Measurements from ENCODE around the gene LAMA5.

DNA sequence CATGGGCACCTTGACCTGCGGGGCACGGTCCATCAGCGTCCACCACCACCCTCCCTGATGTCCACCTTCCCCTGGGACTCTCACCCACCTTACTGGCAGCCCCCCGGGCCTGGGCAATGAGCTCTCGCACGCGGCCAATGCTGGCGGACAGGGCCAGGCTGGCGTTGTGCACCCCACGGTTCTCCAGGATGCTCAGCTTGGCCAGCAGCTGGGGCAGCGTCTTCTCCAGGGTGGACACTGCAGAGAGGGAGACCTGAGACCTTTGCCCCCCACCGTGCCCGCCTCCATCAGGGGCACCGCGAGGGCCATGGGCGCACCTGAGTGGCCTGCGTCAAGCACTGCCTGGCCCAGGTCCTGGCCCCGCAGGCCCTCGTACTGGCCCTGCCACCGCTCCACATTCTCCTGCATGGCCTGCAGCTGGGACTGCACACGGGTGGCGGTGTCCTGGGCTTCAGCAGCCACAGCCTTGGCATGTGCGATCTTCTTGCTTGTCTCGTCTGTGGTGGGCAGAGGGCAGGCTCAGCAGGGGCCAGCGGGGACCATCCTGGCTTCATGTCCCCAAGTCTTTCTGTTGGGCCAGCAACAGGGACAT, 52.3 kb downstream of the LAMA5 start:
- TF ChIP-seq, protein P1, sequence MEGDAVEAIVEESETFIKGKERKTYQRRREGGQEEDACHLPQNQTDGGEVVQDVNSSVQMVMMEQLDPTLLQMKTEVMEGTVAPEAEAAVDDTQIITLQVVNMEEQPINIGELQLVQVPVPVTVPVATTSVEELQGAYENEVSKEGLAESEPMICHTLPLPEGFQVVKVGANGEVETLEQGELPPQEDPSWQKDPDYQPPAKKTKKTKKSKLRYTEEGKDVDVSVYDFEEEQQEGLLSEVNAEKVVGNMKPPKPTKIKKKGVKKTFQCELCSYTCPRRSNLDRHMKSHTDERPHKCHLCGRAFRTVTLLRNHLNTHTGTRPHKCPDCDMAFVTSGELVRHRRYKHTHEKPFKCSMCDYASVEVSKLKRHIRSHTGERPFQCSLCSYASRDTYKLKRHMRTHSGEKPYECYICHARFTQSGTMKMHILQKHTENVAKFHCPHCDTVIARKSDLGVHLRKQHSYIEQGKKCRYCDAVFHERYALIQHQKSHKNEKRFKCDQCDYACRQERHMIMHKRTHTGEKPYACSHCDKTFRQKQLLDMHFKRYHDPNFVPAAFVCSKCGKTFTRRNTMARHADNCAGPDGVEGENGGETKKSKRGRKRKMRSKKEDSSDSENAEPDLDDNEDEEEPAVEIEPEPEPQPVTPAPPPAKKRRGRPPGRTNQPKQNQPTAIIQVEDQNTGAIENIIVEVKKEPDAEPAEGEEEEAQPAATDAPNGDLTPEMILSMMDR (IDR thresholded peaks at IDR 0.05; ENCODE audit: low read length) = no peak
- TF ChIP-seq EZH2 (optimal IDR thresholded peaks at IDR 0.05; ENCODE audit: low read depth, low read length) = no peak

Data from MM.1S (cell line).